CD1c-positive myeloid dendritic cell (primary cell): ENCODE data around the gene CNTNAP5.

Experiments
- DNase-seq: peaks from one replicate; pipeline ENCODE4 v3.0.0-alpha.2; 2016; ENCODE audit errors: extremely low spot score

CNTNAP5 gene

GRCh38 chr2:124025171-124025580 is at the start of gene CNTNAP5:
CNTNAP5 (plus strand) TSS chr2:124025287; CDS start chr2:124025651, 364 bp downstream.
- DNase-seq, result peak; percentile 23

DNA sequence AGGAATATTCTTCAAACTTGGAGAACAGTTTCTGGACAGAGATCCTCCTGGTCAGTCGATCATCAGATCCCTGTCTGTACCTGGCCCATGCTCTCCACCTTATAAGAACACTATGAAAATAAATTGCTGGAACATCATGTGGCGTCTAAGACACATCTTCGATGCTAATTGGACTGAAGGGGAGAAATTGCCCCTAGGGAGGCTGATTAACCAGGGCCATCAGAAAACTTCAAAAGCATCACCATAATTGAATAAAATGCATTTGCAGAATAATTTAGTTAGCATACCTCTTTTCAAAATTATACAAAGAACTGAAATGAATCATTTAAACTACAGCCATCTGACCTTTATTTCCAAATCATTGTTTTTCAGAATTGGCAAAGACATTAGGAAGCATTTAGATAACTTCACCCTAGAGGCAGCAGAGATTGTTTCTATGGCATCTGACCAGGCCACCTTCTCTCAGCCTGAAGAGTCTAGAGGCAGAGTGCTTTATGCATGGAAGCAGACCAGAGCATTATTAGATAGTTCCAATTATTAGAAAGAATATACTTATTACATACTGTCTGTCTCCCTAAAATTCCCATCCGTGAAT is 48.9 kb upstream of the CNTNAP5 start:
- no peak for DNase-seq

DNA sequence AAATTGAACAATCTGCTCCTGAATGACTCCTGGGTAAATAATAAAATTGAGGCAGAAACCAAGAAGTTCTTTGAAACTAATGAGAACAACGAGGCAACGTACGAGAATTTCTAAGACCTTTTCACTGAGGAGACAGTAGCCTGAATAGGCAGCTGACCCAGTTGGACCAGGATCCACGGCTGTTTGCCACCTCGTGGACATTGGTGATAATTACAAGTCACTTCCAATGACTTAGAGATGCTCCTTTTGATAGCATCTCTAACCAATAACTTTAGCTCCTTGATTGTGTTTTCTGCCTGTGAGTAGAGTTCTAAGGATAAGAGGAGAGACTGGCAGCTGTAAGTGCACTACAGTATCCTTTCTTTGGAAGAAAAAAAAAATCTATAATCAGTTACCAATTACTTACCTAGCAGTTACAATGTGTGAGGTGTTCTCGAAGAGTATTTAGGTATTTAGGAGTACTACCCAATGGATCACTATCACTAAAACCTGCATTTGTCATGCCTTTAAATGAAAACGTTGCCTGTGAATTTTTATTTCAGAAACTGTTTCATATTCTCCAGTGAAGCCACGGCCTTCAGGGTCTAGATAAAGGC is 31.3 kb upstream of the CNTNAP5 start:
- DNase-seq, result peak; percentile 25

- DNase-seq, result no peak
These were observed 25.4 kb upstream of the CNTNAP5 start for GRCh38 chr2:123999681-124000080.

GRCh38 chr2:124001696-124002430 is 23.2 kb upstream of the CNTNAP5 start:
- DNase-seq, result no peak

DNA sequence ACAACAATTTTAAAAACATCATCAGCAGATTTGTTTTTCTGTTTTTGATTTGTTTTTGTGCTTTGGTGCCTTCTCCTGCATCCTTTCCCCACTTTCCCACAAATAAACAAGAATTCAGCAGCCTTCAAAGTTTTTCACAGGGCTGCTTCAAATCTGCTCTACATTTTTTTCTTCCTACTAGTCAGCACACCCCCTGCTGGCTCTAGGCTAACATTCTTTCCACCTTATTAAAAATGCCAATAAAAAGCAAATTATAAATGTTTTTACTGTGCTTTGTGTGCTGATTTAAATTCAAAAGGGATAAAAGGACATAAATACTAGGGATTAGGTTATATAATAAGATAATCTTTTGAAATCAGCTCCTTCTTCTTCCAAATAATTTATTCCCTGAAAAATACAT is 6.2 kb upstream of the CNTNAP5 start:
- no peak for DNase-seq

GRCh38 chr2:124024561-124025170 is 421 bp upstream of the CNTNAP5 start:
- no peak for DNase-seq

GRCh38 chr2:124025891-124026434 is 876 bp downstream of the CNTNAP5 start:
- DNase-seq, result no peak

DNA sequence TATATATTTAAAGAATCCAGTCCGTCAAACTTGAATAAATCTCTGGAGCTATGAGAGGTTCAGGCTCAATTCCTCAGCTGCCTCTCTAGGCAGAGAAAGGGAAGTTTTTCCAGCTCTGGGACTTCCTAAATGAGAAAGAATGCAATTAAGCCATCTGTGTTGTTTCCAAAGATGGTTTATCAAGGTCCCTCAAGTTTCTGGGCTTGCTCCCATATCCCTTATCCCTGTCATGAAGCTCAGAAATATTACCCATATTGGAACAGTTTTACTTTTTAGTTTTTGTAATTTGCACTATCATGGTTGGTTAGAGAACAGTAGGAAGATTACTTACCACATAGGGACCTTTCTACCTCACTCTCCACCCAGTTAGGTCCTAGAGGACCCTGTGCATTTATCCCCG is 1.4 kb downstream of the CNTNAP5 start:
- DNase-seq, result no peak

DNA sequence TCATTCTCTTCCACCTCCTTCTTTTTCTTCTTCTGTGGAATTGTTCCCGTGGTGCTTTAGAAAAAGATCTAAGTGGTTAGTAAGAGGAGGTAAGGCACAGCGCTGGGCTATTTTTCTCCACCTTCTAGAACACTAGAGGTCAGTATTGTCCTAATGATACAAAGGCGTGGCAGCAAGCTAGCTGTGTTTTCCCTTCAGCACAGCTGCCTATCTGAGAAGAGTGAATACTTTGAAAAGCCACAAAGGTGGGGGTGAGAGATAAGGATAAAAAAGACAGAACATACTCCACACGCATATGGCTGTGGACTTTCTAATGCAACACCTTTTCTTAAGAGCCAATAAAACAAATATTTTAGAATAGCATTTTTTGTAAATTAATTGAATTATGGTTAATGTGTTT is 2.1 kb downstream of the CNTNAP5 start:
- DNase-seq, result peak; percentile 8

DNA sequence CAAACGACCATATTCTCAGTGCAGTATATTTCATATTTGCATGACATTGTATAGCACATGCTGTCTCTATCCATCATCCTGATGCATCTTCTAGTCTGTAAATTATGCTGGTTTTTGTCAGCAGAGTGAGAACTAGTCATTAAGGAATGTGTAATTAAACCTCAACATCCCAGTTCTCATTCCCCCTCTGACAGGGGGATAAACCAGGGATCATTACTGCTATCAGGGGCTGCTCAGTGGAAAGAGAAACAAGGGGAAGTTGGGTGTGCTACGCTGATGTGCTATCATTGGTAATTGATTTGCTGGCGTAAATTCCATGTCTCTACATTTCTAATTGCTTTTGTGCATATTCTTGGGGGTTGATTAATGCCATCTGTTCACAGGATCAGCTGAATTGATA is 7.7 kb downstream of the CNTNAP5 start:
- no peak for DNase-seq

GRCh38 chr2:124034265-124034664 is 9.2 kb downstream of the CNTNAP5 start:
- no peak for DNase-seq

DNA sequence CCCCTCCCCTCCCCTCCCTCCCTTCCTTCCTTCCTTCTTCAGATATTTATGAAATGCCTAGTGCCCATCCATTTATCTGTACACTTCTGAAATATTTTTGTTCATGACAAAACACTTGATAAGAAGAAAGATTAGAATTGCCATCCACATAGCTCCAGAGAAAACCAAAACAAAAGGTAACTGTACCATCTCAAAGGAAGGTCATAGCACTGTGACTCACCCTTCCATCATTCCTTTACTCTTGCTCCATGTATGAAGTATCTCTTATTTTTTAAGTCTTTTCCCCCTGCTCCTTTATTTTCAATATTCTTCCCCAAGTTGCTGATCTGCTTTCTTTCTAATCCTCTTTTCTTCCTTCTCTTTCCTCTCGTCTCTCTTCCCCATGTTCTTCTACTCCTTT is 9.9 kb downstream of the CNTNAP5 start:
- DNase-seq, result no peak

DNA sequence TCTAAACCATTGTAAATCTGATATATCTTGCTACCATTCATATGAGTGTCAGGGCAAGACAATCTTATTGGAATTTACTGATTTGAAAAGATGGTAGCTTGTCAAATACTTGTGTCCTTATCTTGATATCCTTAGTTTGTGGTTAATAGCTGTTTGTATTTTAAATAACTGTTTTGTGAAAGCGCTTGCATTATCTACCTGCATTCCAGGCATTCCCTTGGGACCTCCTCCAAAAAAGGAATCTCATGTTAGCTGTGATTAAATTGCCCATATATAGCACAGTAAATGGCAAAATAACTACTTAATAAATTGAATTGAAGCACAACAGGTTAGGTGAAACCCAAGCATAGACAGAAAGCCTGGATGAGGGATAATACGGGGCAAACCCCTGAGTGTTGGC is 13.9 kb downstream of the CNTNAP5 start:
- no peak for DNase-seq

DNA sequence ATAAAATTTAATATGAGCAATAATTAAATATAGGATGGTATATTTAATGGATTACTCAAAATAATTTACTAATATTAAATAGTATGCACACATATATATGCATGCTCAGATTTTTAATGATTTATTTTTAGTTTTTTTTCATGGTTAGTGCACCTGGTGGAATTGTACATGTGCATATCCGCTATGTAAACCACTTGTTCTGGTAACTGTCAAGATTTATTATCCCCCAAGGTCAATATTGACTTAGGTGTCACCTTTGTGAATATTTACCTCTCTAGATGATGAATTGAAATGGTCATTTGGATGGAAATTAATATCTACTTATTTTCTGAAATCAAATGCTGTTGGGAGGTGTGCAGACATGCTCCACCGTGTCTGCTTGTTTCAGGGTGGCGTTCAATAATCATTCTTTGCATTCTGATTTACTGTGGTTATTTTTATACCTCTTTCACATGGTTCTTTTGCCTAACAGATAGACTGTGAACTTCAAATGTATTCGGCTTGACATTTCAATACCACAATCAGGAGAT is 14.7 kb downstream of the CNTNAP5 start:
- DNase-seq, result no peak

- no peak for DNase-seq
These were observed 20.8 kb downstream of the CNTNAP5 start for GRCh38 chr2:124045894-124046293.

GRCh38 chr2:124046332-124046731 is 21.2 kb downstream of the CNTNAP5 start:
- no peak for DNase-seq

GRCh38 chr2:124048102-124048501 is 23.0 kb downstream of the CNTNAP5 start:
- DNase-seq, result no peak

DNA sequence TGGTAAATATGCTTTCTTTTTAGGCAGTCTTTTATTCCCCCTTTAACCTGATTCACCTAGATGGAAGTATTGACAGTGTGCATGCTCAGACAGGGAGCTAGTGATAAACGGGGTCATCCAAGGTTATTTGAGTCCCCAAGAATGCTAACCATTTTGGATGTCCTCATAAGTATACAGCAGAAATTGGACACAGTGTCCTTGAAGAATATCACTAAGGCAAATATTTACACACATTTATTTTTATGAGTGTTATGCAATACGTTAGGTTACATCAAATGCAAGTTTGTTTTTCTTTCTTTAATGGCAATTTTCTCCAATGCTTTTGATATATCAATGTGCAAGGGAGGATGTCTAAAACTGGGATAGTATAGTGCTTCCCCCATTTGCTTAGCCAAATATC is 23.6 kb downstream of the CNTNAP5 start:
- no peak for DNase-seq

GRCh38 chr2:124049136-124049535 is 24.0 kb downstream of the CNTNAP5 start:
- no peak for DNase-seq

DNA sequence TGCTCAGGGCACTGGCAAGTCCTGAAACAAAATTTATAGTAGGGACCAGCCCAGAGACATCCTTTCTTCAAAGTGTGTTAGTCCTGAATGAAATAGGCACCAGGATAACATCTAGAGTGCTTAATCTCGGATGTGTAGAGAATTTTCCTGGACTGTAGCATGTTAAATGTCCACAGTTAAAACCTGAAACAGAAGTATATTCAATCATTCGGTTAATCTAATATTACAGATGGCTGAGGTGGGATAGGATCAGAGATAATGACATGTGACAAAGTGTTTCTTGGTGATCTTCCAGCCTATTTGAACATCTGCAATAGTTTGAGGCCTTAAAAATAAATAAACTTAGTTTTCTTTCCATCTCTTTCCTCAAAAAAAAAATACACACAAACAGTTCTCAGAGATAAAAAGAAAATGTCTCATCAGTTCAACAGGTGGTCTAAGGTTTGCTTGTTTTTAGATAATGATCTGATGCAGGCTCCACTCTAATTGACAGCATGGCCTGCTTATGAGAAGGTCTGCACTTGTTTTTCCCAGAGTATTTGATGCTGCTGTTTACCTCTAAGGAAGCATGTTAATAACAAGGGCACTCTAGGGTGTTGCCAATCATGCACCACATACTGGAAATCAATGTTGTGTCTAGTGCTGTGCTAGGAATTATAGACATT is 25.9 kb downstream of the CNTNAP5 start:
- no peak for DNase-seq

DNA sequence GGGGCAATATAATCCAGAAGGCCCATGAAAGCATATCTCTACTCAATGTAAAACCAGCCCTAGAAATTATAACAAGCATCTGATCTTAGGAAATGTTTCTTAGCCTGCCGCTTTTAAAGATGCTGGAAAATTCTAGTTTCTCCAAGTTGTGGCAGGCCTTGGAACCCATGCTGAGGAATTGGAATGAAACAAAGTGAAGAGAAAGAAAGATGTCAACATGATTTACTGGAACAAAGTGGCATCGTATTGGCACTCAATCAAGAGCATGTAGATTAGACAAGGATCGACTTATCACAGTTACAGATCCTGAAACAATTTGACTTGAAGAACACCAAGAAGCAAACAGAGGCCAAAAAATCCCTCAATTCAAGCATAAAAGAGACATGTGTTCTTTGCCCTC is 28.7 kb downstream of the CNTNAP5 start:
- no peak for DNase-seq
